B cell (primary cell): ENCODE measurements around the gene MRGPRX4.

ENCODE experiments used
- EZH2 ChIP-seq: IDR thresholded peaks from 2 replicates; pipeline ENCODE4 v1.6.1; 2012; ENCODE audit warnings: borderline replicate concordance, low read depth, mild to moderate bottlenecking, moderate library complexity, low read length; ENCODE audit not compliant: insufficient read depth, poor library complexity, severe bottlenecking
- TF ChIP-seq, protein P1 (sequence below): fragments of 200-600 bp; IDR thresholded peaks from one replicate; pipeline ENCODE4 v1.8.0; 2022; ENCODE audit warnings: antibody characterized with exemption, mild to moderate bottlenecking

DNA sequence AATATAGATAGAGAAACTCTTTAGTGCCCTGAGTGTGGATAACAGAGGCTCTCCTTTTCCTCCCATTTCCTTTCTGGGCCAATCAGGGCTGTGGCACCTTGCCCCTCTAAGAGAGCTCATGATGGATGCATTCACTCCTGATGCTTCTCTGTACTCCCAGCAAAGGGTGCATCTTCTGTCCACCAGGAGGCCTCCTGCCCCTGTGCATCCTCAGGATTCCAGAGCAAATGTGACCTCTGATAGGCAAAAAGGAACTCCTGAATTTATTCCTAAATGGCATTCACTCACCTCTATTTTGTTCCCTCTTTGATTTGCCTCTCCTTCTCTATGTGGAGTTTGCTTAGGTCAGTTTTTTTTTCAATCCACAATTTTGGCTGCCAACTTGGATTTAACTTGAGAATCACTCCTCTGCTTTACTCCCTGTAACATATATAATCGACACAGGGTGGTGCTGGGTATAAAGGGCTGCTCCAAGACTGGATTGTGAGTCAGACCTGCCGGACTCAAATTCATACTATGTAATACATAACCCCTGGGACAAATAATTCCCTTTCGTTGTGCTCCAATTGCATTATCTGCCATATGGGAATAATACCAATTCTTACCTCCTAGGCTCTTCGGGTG, 1.1 kb upstream of the MRGPRX4 start:
- TF ChIP-seq, protein P1, sequence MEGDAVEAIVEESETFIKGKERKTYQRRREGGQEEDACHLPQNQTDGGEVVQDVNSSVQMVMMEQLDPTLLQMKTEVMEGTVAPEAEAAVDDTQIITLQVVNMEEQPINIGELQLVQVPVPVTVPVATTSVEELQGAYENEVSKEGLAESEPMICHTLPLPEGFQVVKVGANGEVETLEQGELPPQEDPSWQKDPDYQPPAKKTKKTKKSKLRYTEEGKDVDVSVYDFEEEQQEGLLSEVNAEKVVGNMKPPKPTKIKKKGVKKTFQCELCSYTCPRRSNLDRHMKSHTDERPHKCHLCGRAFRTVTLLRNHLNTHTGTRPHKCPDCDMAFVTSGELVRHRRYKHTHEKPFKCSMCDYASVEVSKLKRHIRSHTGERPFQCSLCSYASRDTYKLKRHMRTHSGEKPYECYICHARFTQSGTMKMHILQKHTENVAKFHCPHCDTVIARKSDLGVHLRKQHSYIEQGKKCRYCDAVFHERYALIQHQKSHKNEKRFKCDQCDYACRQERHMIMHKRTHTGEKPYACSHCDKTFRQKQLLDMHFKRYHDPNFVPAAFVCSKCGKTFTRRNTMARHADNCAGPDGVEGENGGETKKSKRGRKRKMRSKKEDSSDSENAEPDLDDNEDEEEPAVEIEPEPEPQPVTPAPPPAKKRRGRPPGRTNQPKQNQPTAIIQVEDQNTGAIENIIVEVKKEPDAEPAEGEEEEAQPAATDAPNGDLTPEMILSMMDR = peak; percentile 19
- TF ChIP-seq EZH2 = no peak
